Measurements from ENCODE around the gene CAMTA1. TPM values are rescaled to one million over a fixed set of nuclear protein-coding genes. Genes with fewer than 3 reads are reported as not detected.

The CAMTA1 gene
- total RNA-seq, 1 donor from 2014 or later = 160 TPM

GRCh38 chr1:7424352-7424890 is 639.2 kb downstream of the CAMTA1 start:
- TF ChIP-seq CTCF (IDR thresholded peaks at IDR 0.05; ENCODE audit: borderline replicate concordance) = no peak
- H3K36me3 ChIP-seq = no peaks in the 10 kb centered on the region
- no peaks in the 10 kb centered on the region for H3K4me1 ChIP-seq
- H3K27ac ChIP-seq (replicated peaks) = no peak overlapping the region
- intact Hi-C loops (cut with micrococcal nuclease) = no loop called here
- no peak overlapping the region for H3K4me3 ChIP-seq
- no peaks in the 10 kb centered on the region for H3K9me3 ChIP-seq (replicated peaks)
- no peaks in the 10 kb centered on the region for H3K27me3 ChIP-seq (ENCODE audit: low read depth)
- peak; percentile 1 for DNase-seq

DNA sequence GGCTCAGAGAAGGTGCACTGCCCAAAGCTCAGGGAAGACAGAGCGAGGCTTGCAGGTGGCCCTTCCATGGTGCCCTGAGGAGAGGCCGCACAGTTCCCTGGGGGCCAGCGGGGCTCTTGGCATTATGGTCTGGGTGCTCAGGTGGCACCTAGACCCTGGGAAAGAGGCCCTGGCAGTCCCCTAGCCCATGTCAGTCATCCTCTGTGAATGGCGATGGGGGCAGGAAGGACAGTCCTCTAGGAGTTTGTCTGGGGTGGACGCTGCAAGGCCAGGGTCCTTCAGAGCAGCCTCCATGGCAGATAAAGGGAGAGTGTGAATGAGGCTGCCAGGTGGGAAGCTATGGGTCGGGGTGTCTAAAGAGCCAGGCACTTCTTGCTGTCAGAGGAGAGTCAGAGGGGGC is 640.0 kb downstream of the CAMTA1 start:
- intact Hi-C loops (cut with micrococcal nuclease) = no loop called here
- no peaks in the 10 kb centered on the region for H3K27me3 ChIP-seq (ENCODE audit: low read depth)
- H3K9me3 ChIP-seq (replicated peaks) = no peaks in the 10 kb centered on the region
- peak; percentile 7 for DNase-seq
- H3K4me1 ChIP-seq = no peaks in the 10 kb centered on the region
- no peak overlapping the region for H3K27ac ChIP-seq (replicated peaks)
- H3K36me3 ChIP-seq = no peaks in the 10 kb centered on the region
- H3K4me3 ChIP-seq = no peak overlapping the region
- no peak for TF ChIP-seq CTCF (IDR thresholded peaks at IDR 0.05; ENCODE audit: borderline replicate concordance)

DNA sequence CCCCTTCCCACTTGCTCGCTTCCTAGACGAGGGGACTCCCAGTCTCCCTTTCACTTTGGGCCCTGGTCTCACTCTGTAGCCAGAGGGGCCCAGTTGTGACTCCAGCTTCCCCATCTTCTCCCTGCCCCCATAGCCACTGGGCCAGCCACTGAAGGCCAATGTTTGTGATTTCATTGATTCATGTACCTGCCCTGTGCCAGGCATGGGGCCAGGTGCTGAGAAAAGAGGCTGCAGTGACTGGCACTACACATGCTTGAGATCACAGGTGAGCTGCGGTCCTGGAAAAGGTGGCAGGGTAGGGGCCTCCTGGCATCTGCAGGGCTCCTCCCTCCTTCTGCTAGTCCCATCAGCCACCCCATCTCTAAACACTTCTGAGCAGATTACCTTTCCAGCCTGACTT is 640.5 kb downstream of the CAMTA1 start:
- no peaks in the 10 kb centered on the region for H3K9me3 ChIP-seq (replicated peaks)
- H3K4me3 ChIP-seq = no peak overlapping the region
- H3K4me1 ChIP-seq = no peaks in the 10 kb centered on the region
- DNase-seq = no peak
- no peak for TF ChIP-seq CTCF (IDR thresholded peaks at IDR 0.05; ENCODE audit: borderline replicate concordance)
- H3K36me3 ChIP-seq = no peaks in the 10 kb centered on the region
- no peak overlapping the region for H3K27ac ChIP-seq (replicated peaks)
- intact Hi-C loops (cut with micrococcal nuclease) = no loop called here
- H3K27me3 ChIP-seq (ENCODE audit: low read depth) = no peaks in the 10 kb centered on the region

- Histone ChIP-seq H3K9me3 (replicated peaks) (no peaks in the 10 kb centered on the region), H3K4me1 (no peaks in the 10 kb centered on the region), H3K36me3 (no peaks in the 10 kb centered on the region), H3K27ac (replicated peaks) (no peak overlapping the region), H3K27me3 (ENCODE audit: low read depth) (no peaks in the 10 kb centered on the region), H3K4me3 (no peak overlapping the region)
- no peak for DNase-seq
- TF ChIP-seq CTCF (IDR thresholded peaks at IDR 0.05; ENCODE audit: borderline replicate concordance) = no peak
- intact Hi-C loops (cut with micrococcal nuclease) = no loop called here
These were observed 641.7 kb downstream of the CAMTA1 start for GRCh38 chr1:7426780-7427604.

DNA sequence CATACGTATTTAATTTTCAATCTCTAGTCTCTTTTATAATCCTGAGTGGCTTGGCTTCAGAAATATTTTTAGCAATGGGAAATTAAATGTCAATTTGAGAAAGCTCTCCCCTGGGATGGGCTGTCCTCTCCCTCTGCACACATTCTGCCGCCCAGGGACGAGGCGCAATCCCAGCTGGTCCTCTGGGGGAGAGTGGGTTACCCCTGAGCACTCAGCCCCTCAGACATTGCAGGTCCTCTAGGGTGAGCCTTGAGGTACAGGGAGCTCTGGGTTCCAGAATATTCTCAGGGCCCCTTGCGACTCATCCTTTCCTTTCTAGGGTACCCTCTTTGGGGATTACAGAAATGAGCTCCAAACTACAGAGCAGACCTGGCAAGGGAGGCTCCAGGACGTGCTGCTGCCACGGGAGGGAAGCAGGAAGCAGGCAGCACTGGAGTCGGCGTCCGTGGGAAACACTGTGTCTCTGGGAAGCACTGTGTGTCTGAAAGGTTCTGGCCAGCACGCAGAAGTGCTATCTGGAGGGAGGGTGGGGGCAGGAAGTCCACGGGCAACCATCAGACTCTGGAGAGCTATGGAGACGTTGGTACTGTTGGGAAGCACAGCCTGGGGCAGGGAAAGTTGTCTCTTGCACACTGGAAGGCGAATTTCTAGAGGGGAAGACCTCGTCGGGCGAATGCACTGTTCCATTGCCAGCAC is 642.5 kb downstream of the CAMTA1 start:
- H3K27ac ChIP-seq (replicated peaks) = no peak overlapping the region
- no peak overlapping the region for H3K4me3 ChIP-seq
- intact Hi-C loops (cut with micrococcal nuclease) = no loop called here
- no peaks in the 10 kb centered on the region for H3K9me3 ChIP-seq (replicated peaks)
- no peak for TF ChIP-seq CTCF (IDR thresholded peaks at IDR 0.05; ENCODE audit: borderline replicate concordance)
- no peaks in the 10 kb centered on the region for H3K4me1 ChIP-seq
- DNase-seq = no peak
- H3K36me3 ChIP-seq = no peaks in the 10 kb centered on the region
- no peaks in the 10 kb centered on the region for H3K27me3 ChIP-seq (ENCODE audit: low read depth)

All from left ventricle myocardium inferior (tissue), 1 donor.